Stomach (tissue), 9 donors: ENCODE measurements around the gene A2M. TPM values are rescaled to one million over a fixed set of nuclear protein-coding genes. Genes with fewer than 3 reads are reported as not detected.

Experiments used
- DNase-seq, 2 donors: peaks; one replicate each; pipeline versions ENCODE4 v3.0.0 to v3.0.0-alpha.2; 2013 to 2019
- H3K27ac ChIP-seq, 5 donors: fragments of 200-600 bp in 4 of 5; sonication (generic) in 4 of 5; one replicate each; pipeline ENCODE4 v1.5.1; 2013 to 2019; ENCODE audit warnings: mild to moderate bottlenecking in 1 of 5, moderate library complexity in 1 of 5
- H3K27me3 ChIP-seq, 3 donors: fragments of 200-600 bp; sonication (generic); one replicate each; pipeline ENCODE4 v1.5.1; 2017 to 2019; ENCODE audit warnings: mixed run types in 1 of 3
- H3K36me3 ChIP-seq, 4 donors: fragments of 200-600 bp; sonication (generic); 1 replicate in 3 of 4; 2 replicates in 1 of 4; pipeline ENCODE4 v1.5.1; 2016 to 2019
- H3K4me1 ChIP-seq, 4 donors: fragments of 200-600 bp; sonication (generic); one replicate each; pipeline ENCODE4 v1.5.1; 2016 to 2019
- H3K4me3 ChIP-seq, 4 donors: fragments of 200-600 bp; sonication (generic) in 3 of 4; one replicate each; pipeline ENCODE4 v1.5.1; 2016 to 2019; ENCODE audit warnings: mild to moderate bottlenecking in 1 of 4
- H3K9me3 ChIP-seq, 4 donors: fragments of 200-600 bp; sonication (generic); one replicate each; pipeline ENCODE4 v1.5.1; 2016 to 2019
- EP300 ChIP-seq: sonication (generic); formaldehyde crosslinking; IDR thresholded peaks from one replicate; pipeline ENCODE4 v1.6.1; 2017; ENCODE audit warnings: antibody characterized with exemption
- POLR2A ChIP-seq, 4 donors: fragments of 450-650 bp; IDR thresholded peaks; one replicate each; pipeline ENCODE4 v1.6.1; 2016; ENCODE audit warnings: antibody characterized with exemption in 4 of 4, control low read depth in 2 of 4, mild to moderate bottlenecking in 1 of 4, moderate library complexity in 1 of 4
- POLR2AphosphoS5 ChIP-seq, 3 donors: sonication (generic); formaldehyde crosslinking; IDR thresholded peaks; one replicate each; pipeline ENCODE4 v1.6.1; 2016; ENCODE audit warnings: antibody characterized with exemption in 3 of 3
- WGBS, 5 donors: extraction: QIAGEN DNeasy Blood & Tissue Kit in 3 of 5; methylation state at CpG; one replicate each; pipeline versions ENCODE4 v1.1.5 to v1.1.7; 2013 to 2018; 5-methylcytosine and 5-hydroxymethylcytosine counted together
- intact Hi-C: fragments of 100-400 bp; cut with DNase I; formaldehyde crosslinking; loops from one replicate; pipeline ENCODE4 v1.15.1; 2023; ENCODE audit warnings: low total_unique reads
- polyA plus RNA-seq, 3 donors: library from polyadenylated mRNA; stranded (reverse); fragments of 200-250 nt; gene quantifications; one replicate each; pipeline ENCODE4 v1.2.3, GENCODE V29; 2013
- total RNA-seq, 5 donors: library from RNA; depleted of rRNA; stranded (reverse); fragments of >200 nt; gene quantifications; one replicate each; pipeline versions ENCODE4 v1.1.0 to v1.2.3, GENCODE V29; 2014 to 2016
- TF ChIP-seq, protein P1 (sequence below), 7 experiments: fragments of 450-650 bp in 4 of 7; fragments of 200-600 bp in 3 of 7; sonication (generic) in 3 of 7; IDR thresholded peaks; one replicate each; pipeline ENCODE4 v1.5.1; 2016 to 2019; ENCODE audit warnings: antibody characterized with exemption in 7 of 7, control low read depth in 2 of 7, mild to moderate bottlenecking in 1 of 7
- donor health status: healthy with polysubstance abuse.
- donor health status: Bipolar disorder and iron deficiency.
- donor health status: healthy.

Gene A2M
- total and polyA plus RNA-seq, 8 donors: 47.4 to 445 (median 133) TPM

DNA sequence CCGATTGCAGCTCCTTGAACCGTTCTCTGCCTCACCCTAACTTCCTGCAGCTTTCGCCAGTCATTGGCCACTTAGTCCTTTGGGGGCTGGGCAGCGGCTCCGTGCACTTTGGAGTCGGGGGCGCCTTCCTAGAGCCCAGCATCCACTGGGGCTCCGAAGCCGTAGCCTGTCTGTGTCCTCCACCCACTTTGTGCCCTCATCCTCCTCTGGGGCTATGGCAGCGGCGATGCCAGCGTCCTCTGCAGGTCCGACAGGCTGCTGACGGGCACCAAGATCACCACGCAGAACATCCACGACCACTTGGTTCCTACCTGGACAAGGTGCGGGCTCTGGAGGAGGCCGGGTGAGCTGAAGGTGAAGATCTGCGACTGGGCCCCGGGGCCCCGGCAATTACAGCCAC, 11.8 kb upstream of the A2M start:
- 95 to 99% (median 96%) methylated on average over 16 to 21 of the region's 21 CpGs for WGBS, 5 donors

DNA sequence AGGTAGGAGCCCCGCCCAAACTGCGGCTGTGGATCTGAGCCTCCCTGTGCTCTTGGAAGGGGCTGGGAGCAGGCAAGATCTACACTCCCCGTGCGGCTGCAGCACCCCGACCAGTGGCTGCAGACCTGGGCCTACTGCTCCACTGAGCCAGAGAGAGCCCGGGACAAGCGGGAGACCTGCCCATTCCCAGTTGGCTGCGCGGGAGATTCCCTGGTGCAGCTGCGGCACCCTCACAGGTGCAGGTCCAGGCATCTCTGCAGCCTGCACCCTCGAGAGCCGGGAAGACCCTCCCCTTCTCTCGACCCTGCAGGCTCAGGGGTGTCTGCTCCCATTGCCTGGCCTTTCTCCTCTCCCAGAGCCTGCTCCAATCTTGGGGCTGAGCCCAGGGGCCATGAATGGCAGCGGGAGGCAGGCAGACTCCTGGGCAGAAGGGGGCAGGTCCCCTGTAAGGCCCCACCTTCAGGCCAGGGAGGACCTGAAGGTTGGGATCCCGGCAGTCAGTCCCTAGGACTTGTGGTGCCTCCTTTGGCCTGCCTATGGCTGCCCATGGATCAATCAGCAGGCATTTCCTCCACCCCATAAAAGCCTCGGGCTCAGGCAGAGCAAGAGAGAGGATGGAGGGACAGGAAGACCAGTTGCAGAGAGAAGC, 8.8 kb upstream of the A2M start:
- no peak for DNase-seq
- TF ChIP-seq, protein P1, sequence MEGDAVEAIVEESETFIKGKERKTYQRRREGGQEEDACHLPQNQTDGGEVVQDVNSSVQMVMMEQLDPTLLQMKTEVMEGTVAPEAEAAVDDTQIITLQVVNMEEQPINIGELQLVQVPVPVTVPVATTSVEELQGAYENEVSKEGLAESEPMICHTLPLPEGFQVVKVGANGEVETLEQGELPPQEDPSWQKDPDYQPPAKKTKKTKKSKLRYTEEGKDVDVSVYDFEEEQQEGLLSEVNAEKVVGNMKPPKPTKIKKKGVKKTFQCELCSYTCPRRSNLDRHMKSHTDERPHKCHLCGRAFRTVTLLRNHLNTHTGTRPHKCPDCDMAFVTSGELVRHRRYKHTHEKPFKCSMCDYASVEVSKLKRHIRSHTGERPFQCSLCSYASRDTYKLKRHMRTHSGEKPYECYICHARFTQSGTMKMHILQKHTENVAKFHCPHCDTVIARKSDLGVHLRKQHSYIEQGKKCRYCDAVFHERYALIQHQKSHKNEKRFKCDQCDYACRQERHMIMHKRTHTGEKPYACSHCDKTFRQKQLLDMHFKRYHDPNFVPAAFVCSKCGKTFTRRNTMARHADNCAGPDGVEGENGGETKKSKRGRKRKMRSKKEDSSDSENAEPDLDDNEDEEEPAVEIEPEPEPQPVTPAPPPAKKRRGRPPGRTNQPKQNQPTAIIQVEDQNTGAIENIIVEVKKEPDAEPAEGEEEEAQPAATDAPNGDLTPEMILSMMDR (IDR thresholded peaks at IDR 0.05): no peak
- TF ChIP-seq POLR2A (IDR thresholded peaks at IDR 0.05): no peak
- no peak for TF ChIP-seq EP300
- TF ChIP-seq POLR2AphosphoS5 (IDR thresholded peaks at IDR 0.05): no peak
- H3K4me3 ChIP-seq: peak overlapping the region in 1 of 4 donors; percentile 8
- no peaks in the 10 kb centered on the region for H3K36me3 ChIP-seq
- H3K4me1 ChIP-seq: peaks cover 0 to 41% (median 23%) of the 10 kb centered on the region in 4 donors
- WGBS, 5 donors: 85 to 94% (median 91%) methylated on average over 5 to 16 of the region's 16 CpGs
- H3K9me3 ChIP-seq: no peaks in the 10 kb centered on the region
- intact Hi-C loops: no loop called here
- peak overlapping the region; percentile 18 to 75 (median 56) for H3K27ac ChIP-seq
- no peaks in the 10 kb centered on the region for H3K27me3 ChIP-seq

More for the DNA sequence above, 11.8 kb upstream of the A2M start:
- Histone ChIP-seq H3K27ac (no peak overlapping the region), H3K4me3 (no peak overlapping the region), H3K4me1 (peaks cover 0 to 25% (median 12%) of the 10 kb centered on the region in 4 donors), H3K27me3 (no peaks in the 10 kb centered on the region), H3K9me3 (no peaks in the 10 kb centered on the region), H3K36me3 (no peaks in the 10 kb centered on the region)
- intact Hi-C loops: no loop called here
- TF ChIP-seq POLR2AphosphoS5 (IDR thresholded peaks at IDR 0.05) (no peak), POLR2A (IDR thresholded peaks at IDR 0.05) (no peak), EP300 (no peak)
- TF ChIP-seq, protein P1 (IDR thresholded peaks at IDR 0.05): no peak
- no peak for DNase-seq

DNA sequence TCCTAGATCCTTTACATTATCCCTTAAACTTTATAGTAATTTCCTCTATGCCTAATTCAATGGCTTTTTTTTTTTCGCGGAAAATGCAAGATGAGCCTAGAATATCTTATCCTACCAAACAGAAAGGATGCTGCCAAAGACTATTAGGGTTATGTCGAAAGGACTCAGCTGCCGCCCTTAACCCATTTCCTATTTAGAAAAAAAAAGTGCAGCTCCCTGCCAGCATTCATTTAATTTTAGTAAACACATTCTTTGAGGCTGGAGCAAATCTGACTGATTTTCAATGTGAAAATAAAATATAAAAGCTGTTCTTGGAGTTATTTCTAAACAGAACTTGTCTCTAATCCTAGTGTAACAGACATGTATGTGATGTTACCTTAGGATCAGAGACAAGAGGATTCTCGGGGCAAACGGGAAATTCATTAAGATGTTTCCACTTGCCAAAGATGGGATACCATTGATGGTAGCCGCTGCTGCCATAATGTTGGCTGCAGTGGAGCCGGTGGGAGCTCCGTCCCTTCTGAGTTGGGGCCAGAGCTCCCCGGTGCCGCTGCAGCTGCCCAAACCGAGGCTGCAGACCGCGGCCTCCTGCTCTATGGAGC, 8.2 kb upstream of the A2M start:
- WGBS, 5 donors: 61 to 80% (median 75%) methylated on average over 14 of the region's 14 CpGs
- intact Hi-C loops: no loop called here
- no peaks in the 10 kb centered on the region for H3K36me3 ChIP-seq

DNA sequence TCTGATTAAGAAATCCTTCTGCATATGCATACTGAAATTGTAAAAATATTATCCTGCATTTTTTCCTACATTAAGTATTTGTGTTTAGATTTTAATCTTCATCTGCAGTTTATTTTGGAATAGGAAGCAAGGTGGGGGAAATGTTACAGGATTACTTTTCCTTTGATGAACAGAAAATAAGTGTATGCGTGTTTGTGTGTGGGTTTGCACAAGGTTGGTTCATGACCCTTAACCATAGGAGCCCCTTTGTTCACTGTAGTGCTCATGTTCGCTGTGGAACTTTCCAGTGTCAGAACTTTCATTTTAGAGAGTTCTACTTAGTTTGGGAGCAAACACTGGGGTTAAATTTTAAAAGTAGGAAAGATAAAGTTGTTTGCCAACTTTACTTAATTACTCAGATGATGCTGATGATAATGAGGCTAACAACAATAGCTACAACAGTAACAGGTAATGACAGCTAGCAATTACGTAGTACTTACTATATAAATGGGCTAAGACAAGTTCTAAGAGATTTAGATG, 6.4 kb upstream of the A2M start:
- Histone ChIP-seq H3K36me3 (no peaks in the 10 kb centered on the region), H3K9me3 (no peaks in the 10 kb centered on the region), H3K4me1 (peaks cover 7 to 64% (median 34%) of the 10 kb centered on the region in 4 donors), H3K27me3 (no peaks in the 10 kb centered on the region), H3K27ac (peak overlapping the region in 2 of 5 donors; percentile 26 to 35), H3K4me3 (no peak overlapping the region)
- WGBS, 5 donors: 25 to 43% (median 27%) methylated on average over 3 of the region's 3 CpGs
- TF ChIP-seq, protein P1 (IDR thresholded peaks at IDR 0.05): no peak
- TF ChIP-seq POLR2A (IDR thresholded peaks at IDR 0.05) (no peak), EP300 (no peak), POLR2AphosphoS5 (IDR thresholded peaks at IDR 0.05) (no peak)
- intact Hi-C loops: no loop called here
- peak in 1 of 2 donors; percentile 38 for DNase-seq

More for the DNA sequence above, 8.2 kb upstream of the A2M start:
- Histone ChIP-seq H3K4me1 (peaks cover 0 to 46% (median 26%) of the 10 kb centered on the region in 4 donors), H3K27me3 (no peaks in the 10 kb centered on the region), H3K27ac (peak overlapping the region; percentile 18 to 75 (median 56)), H3K4me3 (peak overlapping the region in 2 of 4 donors; percentile 8 to 28), H3K9me3 (no peaks in the 10 kb centered on the region)
- DNase-seq: no peak
- TF ChIP-seq POLR2AphosphoS5 (IDR thresholded peaks at IDR 0.05): no peak
- no peak for TF ChIP-seq POLR2A (IDR thresholded peaks at IDR 0.05)
- no peak for TF ChIP-seq EP300
- TF ChIP-seq, protein P1 (IDR thresholded peaks at IDR 0.05): no peak
